Activated naive CD8-positive, alpha-beta T cell (primary cell): ENCODE data around the gene MAP3K3.

Experiments
- H3K27ac Mint-ChIP-seq: one replicate; pipeline ENCODE4 v1.8.0; 2021; ENCODE audit warnings: mixed read lengths
- H3K27me3 Mint-ChIP-seq: one replicate; pipeline ENCODE4 v1.8.0; 2021; ENCODE audit warnings: mixed read lengths
- H3K36me3 Mint-ChIP-seq: one replicate; pipeline ENCODE4 v1.8.0; 2021; ENCODE audit warnings: mixed read lengths
- H3K4me1 Mint-ChIP-seq: one replicate; pipeline ENCODE4 v1.8.0; 2021; ENCODE audit warnings: low read depth, mixed read lengths
- H3K4me3 Mint-ChIP-seq: one replicate; pipeline ENCODE4 v1.8.0; 2021; ENCODE audit warnings: mild to moderate bottlenecking, mixed read lengths
- H3K9me3 Mint-ChIP-seq: one replicate; pipeline ENCODE4 v1.8.0; 2021; ENCODE audit warnings: low read depth, mixed read lengths

Gene MAP3K3

GRCh38 chr17:63601439-63602371, 20.5 kb upstream of the MAP3K3 start:
- Mint-ChIP-seq H3K4me1 (peaks cover 36% of the 10 kb centered on the region), H3K27me3 (no peaks in the 10 kb centered on the region), H3K4me3 (peak overlapping the region; percentile 96), H3K27ac (peak overlapping the region; percentile 94), H3K9me3 (no peaks in the 10 kb centered on the region), H3K36me3 (peaks cover 6% of the 10 kb centered on the region)

- Mint-ChIP-seq H3K4me3 (peak overlapping the region; percentile 27), H3K36me3 (peaks cover 6% of the 10 kb centered on the region), H3K9me3 (no peaks in the 10 kb centered on the region), H3K27ac (peak overlapping the region; percentile 87), H3K4me1 (peaks cover 29% of the 10 kb centered on the region), H3K27me3 (no peaks in the 10 kb centered on the region)
Observed at GRCh38 chr17:63609816-63610573, 12.2 kb upstream of the MAP3K3 start.

- peaks cover 29% of the 10 kb centered on the region for H3K4me1 Mint-ChIP-seq
- no peaks in the 10 kb centered on the region for H3K9me3 Mint-ChIP-seq
- H3K36me3 Mint-ChIP-seq = peaks cover 1% of the 10 kb centered on the region
- no peaks in the 10 kb centered on the region for H3K27me3 Mint-ChIP-seq
- peak overlapping the region; percentile 87 for H3K27ac Mint-ChIP-seq
- no peak overlapping the region for H3K4me3 Mint-ChIP-seq
Observed at GRCh38 chr17:63610854-63611253, 11.4 kb upstream of the MAP3K3 start.

- H3K27me3 Mint-ChIP-seq = no peaks in the 10 kb centered on the region
- H3K4me3 Mint-ChIP-seq = no peak overlapping the region
- no peaks in the 10 kb centered on the region for H3K36me3 Mint-ChIP-seq
- no peaks in the 10 kb centered on the region for H3K9me3 Mint-ChIP-seq
- H3K27ac Mint-ChIP-seq = peak overlapping the region; percentile 87
- H3K4me1 Mint-ChIP-seq = peaks cover 29% of the 10 kb centered on the region
Observed at GRCh38 chr17:63611354-63611753, 10.9 kb upstream of the MAP3K3 start.

GRCh38 chr17:63613663-63614062, 8.6 kb upstream of the MAP3K3 start:
- Mint-ChIP-seq H3K36me3 (no peaks in the 10 kb centered on the region), H3K4me1 (peaks cover 29% of the 10 kb centered on the region), H3K4me3 (no peak overlapping the region), H3K27ac (no peak overlapping the region), H3K9me3 (no peaks in the 10 kb centered on the region), H3K27me3 (no peaks in the 10 kb centered on the region)

GRCh38 chr17:63621229-63621683, 961 bp upstream of the MAP3K3 start:
- Mint-ChIP-seq H3K27me3 (no peaks in the 10 kb centered on the region), H3K27ac (peak overlapping the region; percentile 72), H3K9me3 (no peaks in the 10 kb centered on the region), H3K4me3 (peak overlapping the region; percentile 91), H3K36me3 (no peaks in the 10 kb centered on the region), H3K4me1 (peaks cover 37% of the 10 kb centered on the region)

GRCh38 chr17:63622574-63623390, 565 bp downstream of the MAP3K3 start:
- peaks cover 50% of the 10 kb centered on the region for H3K4me1 Mint-ChIP-seq
- H3K4me3 Mint-ChIP-seq = peak overlapping the region; percentile 98
- H3K9me3 Mint-ChIP-seq = no peaks in the 10 kb centered on the region
- H3K27me3 Mint-ChIP-seq = no peaks in the 10 kb centered on the region
- H3K27ac Mint-ChIP-seq = peak overlapping the region; percentile 92
- H3K36me3 Mint-ChIP-seq = no peaks in the 10 kb centered on the region

GRCh38 chr17:63623786-63624530, 1.7 kb downstream of the MAP3K3 start:
- Mint-ChIP-seq H3K4me1 (peaks cover 50% of the 10 kb centered on the region), H3K4me3 (peak overlapping the region; percentile 98), H3K9me3 (no peaks in the 10 kb centered on the region), H3K27ac (peak overlapping the region; percentile 92), H3K36me3 (no peaks in the 10 kb centered on the region), H3K27me3 (no peaks in the 10 kb centered on the region)

GRCh38 chr17:63624531-63624880, 2.3 kb downstream of the MAP3K3 start:
- H3K4me3 Mint-ChIP-seq = peak overlapping the region; percentile 98
- no peak overlapping the region for H3K27ac Mint-ChIP-seq
- no peaks in the 10 kb centered on the region for H3K36me3 Mint-ChIP-seq
- peaks cover 50% of the 10 kb centered on the region for H3K4me1 Mint-ChIP-seq
- H3K27me3 Mint-ChIP-seq = no peaks in the 10 kb centered on the region
- no peaks in the 10 kb centered on the region for H3K9me3 Mint-ChIP-seq

- peaks cover 56% of the 10 kb centered on the region for H3K4me1 Mint-ChIP-seq
- no peak overlapping the region for H3K4me3 Mint-ChIP-seq
- H3K36me3 Mint-ChIP-seq = no peaks in the 10 kb centered on the region
- H3K9me3 Mint-ChIP-seq = no peaks in the 10 kb centered on the region
- H3K27me3 Mint-ChIP-seq = no peaks in the 10 kb centered on the region
- no peak overlapping the region for H3K27ac Mint-ChIP-seq
Observed at GRCh38 chr17:63626551-63627180, 4.4 kb downstream of the MAP3K3 start.

- H3K36me3 Mint-ChIP-seq = peaks cover 3% of the 10 kb centered on the region
- H3K27ac Mint-ChIP-seq = no peak overlapping the region
- H3K4me1 Mint-ChIP-seq = peaks cover 57% of the 10 kb centered on the region
- H3K27me3 Mint-ChIP-seq = no peaks in the 10 kb centered on the region
- no peaks in the 10 kb centered on the region for H3K9me3 Mint-ChIP-seq
- H3K4me3 Mint-ChIP-seq = no peak overlapping the region
Observed at GRCh38 chr17:63629627-63630026, 7.4 kb downstream of the MAP3K3 start.

GRCh38 chr17:63631062-63631461, 8.8 kb downstream of the MAP3K3 start:
- Mint-ChIP-seq H3K27me3 (no peaks in the 10 kb centered on the region), H3K4me1 (peaks cover 43% of the 10 kb centered on the region), H3K36me3 (peaks cover 3% of the 10 kb centered on the region), H3K9me3 (no peaks in the 10 kb centered on the region), H3K27ac (no peak overlapping the region), H3K4me3 (no peak overlapping the region)

GRCh38 chr17:63631626-63632025, 9.4 kb downstream of the MAP3K3 start:
- Mint-ChIP-seq H3K27ac (no peak overlapping the region), H3K4me1 (peaks cover 39% of the 10 kb centered on the region), H3K36me3 (peaks cover 3% of the 10 kb centered on the region), H3K27me3 (no peaks in the 10 kb centered on the region), H3K9me3 (no peaks in the 10 kb centered on the region), H3K4me3 (no peak overlapping the region)

GRCh38 chr17:63633742-63634141, 11.5 kb downstream of the MAP3K3 start:
- H3K9me3 Mint-ChIP-seq = no peaks in the 10 kb centered on the region
- H3K36me3 Mint-ChIP-seq = peaks cover 3% of the 10 kb centered on the region
- H3K27ac Mint-ChIP-seq = peak overlapping the region; percentile 12
- H3K4me3 Mint-ChIP-seq = no peak overlapping the region
- H3K4me1 Mint-ChIP-seq = peaks cover 41% of the 10 kb centered on the region
- H3K27me3 Mint-ChIP-seq = no peaks in the 10 kb centered on the region
